Measurements from ENCODE around the gene ZNF407. TPM values are rescaled to one million over a fixed set of nuclear protein-coding genes. Genes with fewer than 3 reads are reported as not detected.

The ZNF407 gene
- total RNA-seq, 1 donor from 2014 or later: 19.8 TPM

DNA sequence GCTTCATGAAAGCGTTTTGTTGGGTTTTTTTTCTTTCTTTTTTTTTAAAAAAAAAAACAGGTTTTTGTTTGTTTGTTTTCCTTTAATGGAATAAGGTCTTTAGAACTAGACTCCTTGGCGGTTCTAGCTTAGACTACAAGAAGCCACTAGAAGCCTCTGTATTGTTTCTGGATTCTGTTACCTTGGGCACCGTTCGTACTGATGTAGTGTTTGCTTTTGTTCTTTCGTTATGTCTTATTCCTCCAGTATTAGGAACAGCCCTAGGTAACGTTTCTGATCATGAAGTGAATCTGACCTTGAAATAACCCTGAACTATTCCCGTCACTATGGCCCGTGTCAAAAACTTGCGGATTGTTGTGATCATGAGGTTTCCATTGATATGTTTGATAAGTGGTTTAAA is 446.6 kb downstream of the ZNF407 start:
- DNase-seq (ENCODE audit: low spot score): no peak
- Mint-ChIP-seq H3K27ac (no peak overlapping the region), H3K4me3 (no peak overlapping the region), H3K27me3 (ENCODE audit: insufficient read depth) (no peaks in the 10 kb centered on the region), H3K9me3 (no peaks in the 10 kb centered on the region), H3K4me1 (ENCODE audit: low read depth) (no peaks in the 10 kb centered on the region), H3K36me3 (ENCODE audit: low read depth) (no peaks in the 10 kb centered on the region)
- intact Hi-C loops (cut with micrococcal nuclease): no loop called here

DNA sequence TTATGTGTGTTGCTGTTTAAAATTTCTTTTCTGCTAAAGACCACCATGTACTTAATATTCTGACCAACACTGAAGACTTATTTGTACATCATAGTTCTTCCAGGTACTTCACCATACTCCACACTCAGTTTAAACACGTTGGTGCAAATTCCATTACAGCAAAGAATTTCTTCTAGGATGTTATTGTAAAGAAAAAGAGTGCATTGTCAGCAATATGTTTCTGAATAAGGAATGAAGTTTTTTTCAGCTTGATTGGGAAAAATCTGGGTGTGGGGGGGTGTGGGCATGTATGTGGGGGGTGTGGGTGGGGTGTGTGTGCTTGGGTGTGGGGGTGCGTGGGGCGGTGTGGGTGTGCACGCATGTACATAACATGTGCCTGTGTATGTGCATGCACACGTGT is 447.1 kb downstream of the ZNF407 start:
- H3K9me3 Mint-ChIP-seq: no peaks in the 10 kb centered on the region
- H3K4me1 Mint-ChIP-seq (ENCODE audit: low read depth): no peaks in the 10 kb centered on the region
- H3K27ac Mint-ChIP-seq: no peak overlapping the region
- H3K36me3 Mint-ChIP-seq (ENCODE audit: low read depth): no peaks in the 10 kb centered on the region
- H3K27me3 Mint-ChIP-seq (ENCODE audit: insufficient read depth): no peaks in the 10 kb centered on the region
- intact Hi-C loops (cut with micrococcal nuclease): no loop called here
- H3K4me3 Mint-ChIP-seq: no peak overlapping the region
- no peak for DNase-seq (ENCODE audit: low spot score)

DNA sequence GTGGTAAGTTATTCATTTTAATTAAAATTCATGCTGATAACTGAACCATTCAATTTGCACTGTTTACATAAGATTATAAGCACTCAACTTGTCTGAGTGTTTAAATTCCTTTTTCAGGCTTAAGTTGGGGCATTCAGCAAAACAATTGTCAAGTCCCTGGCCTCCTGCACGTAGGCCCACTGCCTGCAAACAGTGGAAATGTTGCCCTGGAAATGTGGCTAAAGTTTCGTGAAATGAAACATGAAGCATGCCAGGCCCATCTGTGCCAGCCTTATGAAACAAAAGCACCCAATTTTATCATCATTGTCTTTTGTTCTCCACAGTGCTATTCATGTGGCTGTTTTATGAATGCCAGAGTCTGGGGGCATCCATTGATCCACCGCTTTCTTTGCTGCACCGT is 447.6 kb downstream of the ZNF407 start:
- no peaks in the 10 kb centered on the region for H3K4me1 Mint-ChIP-seq (ENCODE audit: low read depth)
- no peak overlapping the region for H3K4me3 Mint-ChIP-seq
- no peak for DNase-seq (ENCODE audit: low spot score)
- no peak overlapping the region for H3K27ac Mint-ChIP-seq
- intact Hi-C loops (cut with micrococcal nuclease): no loop called here
- no peaks in the 10 kb centered on the region for H3K27me3 Mint-ChIP-seq (ENCODE audit: insufficient read depth)
- H3K36me3 Mint-ChIP-seq (ENCODE audit: low read depth): no peaks in the 10 kb centered on the region
- no peaks in the 10 kb centered on the region for H3K9me3 Mint-ChIP-seq

DNA sequence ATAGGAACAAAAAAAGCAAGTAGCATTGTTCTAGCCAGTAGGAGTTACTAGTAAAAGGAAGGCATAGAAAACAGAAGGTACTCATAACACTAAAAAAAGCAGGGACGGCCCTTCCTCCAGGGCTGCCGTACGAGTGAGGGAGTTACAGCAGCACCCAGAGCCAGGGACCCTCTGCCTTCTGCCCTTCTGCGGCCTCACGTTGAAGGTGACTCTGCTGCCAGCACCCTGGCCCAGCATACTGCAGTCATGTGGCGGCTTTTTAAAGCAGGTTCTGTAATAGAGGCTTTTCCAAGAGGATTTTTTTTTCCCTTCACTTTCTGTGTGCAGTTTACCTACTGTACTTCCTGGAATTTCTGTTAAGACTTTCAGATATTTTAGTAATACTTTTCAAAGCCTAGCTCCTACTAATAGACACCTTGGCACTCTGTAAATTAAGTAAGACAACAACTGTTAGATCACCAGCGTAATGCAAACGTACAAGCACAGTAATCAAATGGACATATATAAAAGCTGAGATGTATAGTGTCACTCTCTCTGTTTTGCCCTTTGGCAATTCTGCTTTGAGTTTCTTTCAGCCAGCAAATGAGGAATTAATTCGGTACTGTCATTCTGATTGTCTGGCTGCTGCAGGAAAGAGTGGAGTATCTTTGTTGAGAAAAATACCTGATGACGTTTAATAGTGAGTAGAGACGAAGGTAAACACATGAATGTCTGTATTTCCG is 449.7 kb downstream of the ZNF407 start:
- intact Hi-C loops (cut with micrococcal nuclease): no loop called here
- Mint-ChIP-seq H3K4me3 (no peak overlapping the region), H3K27me3 (ENCODE audit: insufficient read depth) (no peaks in the 10 kb centered on the region), H3K9me3 (no peaks in the 10 kb centered on the region), H3K27ac (no peak overlapping the region), H3K36me3 (ENCODE audit: low read depth) (no peaks in the 10 kb centered on the region), H3K4me1 (ENCODE audit: low read depth) (no peaks in the 10 kb centered on the region)
- no peak for DNase-seq (ENCODE audit: low spot score)

DNA sequence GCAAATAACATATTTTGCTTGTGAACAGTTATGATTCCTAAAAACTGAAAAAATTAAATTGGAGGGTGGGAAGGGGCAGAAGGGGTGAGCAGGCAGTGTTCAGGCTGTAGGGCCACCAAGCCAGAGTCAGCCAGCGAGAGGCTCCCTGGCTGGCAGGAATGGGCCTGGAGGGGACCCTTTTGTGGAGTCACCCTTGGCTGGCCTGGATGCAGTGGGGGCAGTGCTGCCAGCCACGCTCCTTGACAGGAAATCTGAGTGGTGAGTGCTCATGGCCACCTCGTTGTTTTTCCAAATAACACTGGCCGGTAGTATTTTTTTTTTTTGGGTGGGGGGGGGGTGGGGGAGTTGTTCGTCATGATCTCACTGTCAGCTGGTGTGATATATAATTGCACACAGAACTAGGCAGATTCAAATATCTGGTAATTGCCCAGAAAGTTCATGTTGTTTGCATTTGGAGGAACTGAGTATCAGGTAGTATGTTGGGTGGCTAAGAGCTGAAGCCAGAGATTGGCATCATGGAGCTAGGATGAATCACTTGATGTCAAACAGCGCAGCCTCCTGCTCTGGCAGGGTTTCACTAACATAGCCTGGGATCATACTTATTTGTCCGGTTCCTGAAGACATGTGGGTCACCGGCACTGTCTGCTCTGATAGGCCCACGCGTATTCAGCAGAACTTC is 451.2 kb downstream of the ZNF407 start:
- Mint-ChIP-seq H3K36me3 (ENCODE audit: low read depth) (no peaks in the 10 kb centered on the region), H3K27me3 (ENCODE audit: insufficient read depth) (no peaks in the 10 kb centered on the region), H3K4me1 (ENCODE audit: low read depth) (peaks cover 6% of the 10 kb centered on the region), H3K4me3 (no peak overlapping the region), H3K9me3 (no peaks in the 10 kb centered on the region), H3K27ac (no peak overlapping the region)
- DNase-seq (ENCODE audit: low spot score): no peak
- intact Hi-C loops (cut with micrococcal nuclease): no loop called here

DNA sequence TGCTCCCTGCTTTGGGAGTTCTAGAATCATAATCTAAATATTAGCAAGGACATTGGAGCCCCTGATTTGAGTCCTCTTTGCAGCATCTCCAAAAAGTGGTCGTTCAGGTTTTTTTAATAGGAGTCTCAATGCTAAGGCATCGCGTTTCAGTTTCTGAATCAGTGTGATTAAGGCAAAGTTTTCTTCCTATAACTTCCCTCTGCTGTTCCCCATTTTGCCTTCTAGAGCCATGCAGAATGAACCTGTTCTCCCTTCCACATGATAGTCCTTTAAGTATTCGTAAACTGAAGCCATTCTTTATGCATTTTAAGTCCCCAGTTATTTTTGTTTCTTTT is 451.8 kb downstream of the ZNF407 start:
- no peaks in the 10 kb centered on the region for H3K27me3 Mint-ChIP-seq (ENCODE audit: insufficient read depth)
- H3K9me3 Mint-ChIP-seq: no peaks in the 10 kb centered on the region
- no peaks in the 10 kb centered on the region for H3K36me3 Mint-ChIP-seq (ENCODE audit: low read depth)
- no peak overlapping the region for H3K27ac Mint-ChIP-seq
- intact Hi-C loops (cut with micrococcal nuclease): no loop called here
- peaks cover 6% of the 10 kb centered on the region for H3K4me1 Mint-ChIP-seq (ENCODE audit: low read depth)
- no peak for DNase-seq (ENCODE audit: low spot score)
- no peak overlapping the region for H3K4me3 Mint-ChIP-seq

DNA sequence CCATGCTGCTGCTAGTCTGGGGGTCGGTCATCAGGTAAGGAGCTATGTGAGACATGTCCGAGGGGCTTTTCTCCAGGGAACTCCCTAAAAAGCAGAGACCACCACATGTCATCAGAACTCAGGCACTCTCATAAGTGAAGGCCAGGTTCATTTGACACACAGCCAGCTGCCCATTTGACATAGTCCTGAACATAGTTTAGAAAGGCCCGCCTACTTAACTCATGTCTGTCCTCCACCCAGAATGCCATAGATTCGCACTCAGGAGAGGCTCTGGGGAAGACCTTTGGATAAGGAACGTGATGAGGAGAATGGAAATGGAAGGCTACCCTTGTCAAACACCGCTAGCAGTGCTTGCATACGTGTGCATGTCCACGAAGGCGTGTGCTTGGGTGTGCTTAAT is 454.1 kb downstream of the ZNF407 start:
- Mint-ChIP-seq H3K4me1 (ENCODE audit: low read depth) (peaks cover 6% of the 10 kb centered on the region), H3K27me3 (ENCODE audit: insufficient read depth) (no peaks in the 10 kb centered on the region)

DNA sequence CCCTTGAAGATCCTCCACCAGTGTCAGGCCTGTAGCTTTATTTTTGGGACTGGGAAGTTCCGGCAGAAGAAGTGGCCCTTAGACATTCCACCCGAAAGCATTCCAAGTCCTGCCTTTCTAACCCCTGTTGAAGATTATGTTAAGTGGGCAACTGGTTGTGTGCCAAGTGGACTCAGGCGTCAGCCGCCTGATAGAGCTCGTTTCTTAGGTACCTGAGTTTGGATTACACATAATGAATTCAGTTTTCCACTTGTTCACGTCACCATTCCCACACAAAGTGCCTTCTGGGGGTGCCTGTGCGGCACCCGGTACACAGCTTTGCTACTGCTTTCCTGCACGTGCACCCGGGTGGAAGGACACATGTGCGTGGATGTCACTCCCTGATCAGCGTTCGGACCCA is 454.8 kb downstream of the ZNF407 start:
- H3K9me3 Mint-ChIP-seq: no peaks in the 10 kb centered on the region
- H3K4me1 Mint-ChIP-seq (ENCODE audit: low read depth): peaks cover 6% of the 10 kb centered on the region
- intact Hi-C loops (cut with micrococcal nuclease): no loop called here
- DNase-seq (ENCODE audit: low spot score): no peak
- no peak overlapping the region for H3K27ac Mint-ChIP-seq
- H3K27me3 Mint-ChIP-seq (ENCODE audit: insufficient read depth): no peaks in the 10 kb centered on the region
- no peak overlapping the region for H3K4me3 Mint-ChIP-seq
- H3K36me3 Mint-ChIP-seq (ENCODE audit: low read depth): peaks cover 3% of the 10 kb centered on the region

More for the DNA sequence above, 454.1 kb downstream of the ZNF407 start:
- intact Hi-C loops (cut with micrococcal nuclease): no loop called here
- H3K4me3 Mint-ChIP-seq: no peak overlapping the region
- H3K27ac Mint-ChIP-seq: no peak overlapping the region
- peaks cover 3% of the 10 kb centered on the region for H3K36me3 Mint-ChIP-seq (ENCODE audit: low read depth)
- H3K9me3 Mint-ChIP-seq: no peaks in the 10 kb centered on the region
- DNase-seq (ENCODE audit: low spot score): no peak

DNA sequence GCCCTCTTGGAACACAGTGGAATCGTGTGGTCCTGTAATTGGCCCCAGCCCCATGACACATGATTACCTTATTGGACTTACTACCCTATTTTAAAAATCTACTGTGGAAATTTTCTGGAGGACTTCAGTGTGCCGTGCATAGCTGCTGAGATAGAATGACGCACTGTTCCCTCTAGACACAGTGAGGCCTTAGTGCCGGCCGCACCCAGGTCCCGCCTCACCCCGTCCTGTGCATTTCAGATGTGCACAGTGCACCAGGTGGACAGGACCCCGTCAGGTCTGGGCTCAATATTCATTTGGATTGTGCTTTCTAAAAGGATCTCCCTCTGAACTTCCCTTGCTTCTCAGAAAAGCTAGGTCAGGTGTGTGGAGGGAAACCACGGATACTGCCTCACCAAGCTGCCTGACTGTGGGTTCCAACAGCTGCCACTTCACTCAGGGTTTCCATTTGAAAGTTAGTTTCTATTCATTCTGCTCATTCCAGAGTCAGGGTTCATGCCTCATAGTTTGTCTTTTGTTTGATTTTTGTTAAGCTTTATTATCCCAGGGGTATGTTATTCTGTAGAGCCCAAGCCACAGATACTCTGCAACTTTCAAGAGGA is 455.5 kb downstream of the ZNF407 start:
- Mint-ChIP-seq H3K9me3 (no peaks in the 10 kb centered on the region), H3K27me3 (ENCODE audit: insufficient read depth) (no peaks in the 10 kb centered on the region), H3K36me3 (ENCODE audit: low read depth) (peaks cover 3% of the 10 kb centered on the region), H3K27ac (no peak overlapping the region), H3K4me3 (no peak overlapping the region), H3K4me1 (ENCODE audit: low read depth) (peaks cover 6% of the 10 kb centered on the region)
- no peak for DNase-seq (ENCODE audit: low spot score)
- intact Hi-C loops (cut with micrococcal nuclease): no loop called here

DNA sequence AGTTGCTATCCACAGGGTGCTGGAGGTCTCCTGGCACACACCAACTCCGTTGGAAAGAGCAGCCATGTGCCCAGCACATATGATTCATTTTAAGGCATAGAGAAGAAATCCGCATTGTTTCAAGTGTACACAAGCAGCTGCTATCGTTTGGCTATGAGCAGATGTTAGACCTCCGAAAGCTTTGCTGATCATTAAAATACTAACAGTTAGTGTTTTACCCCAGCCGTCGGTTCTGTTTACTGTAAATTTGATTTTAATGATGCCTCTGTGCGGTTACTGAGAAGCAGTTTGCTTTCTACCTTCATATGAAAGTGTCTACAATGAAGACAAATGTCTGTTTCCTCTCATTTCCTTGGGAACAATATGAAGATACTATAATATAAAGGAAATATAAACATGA is 456.4 kb downstream of the ZNF407 start:
- H3K4me3 Mint-ChIP-seq: no peak overlapping the region
- intact Hi-C loops (cut with micrococcal nuclease): loop anchor here (1.0 kb wide), 1 partner anchor 16 kb away; no protein-coding TSS in a partner anchor
- no peak overlapping the region for H3K27ac Mint-ChIP-seq
- no peak for DNase-seq (ENCODE audit: low spot score)
- H3K36me3 Mint-ChIP-seq (ENCODE audit: low read depth): peaks cover 3% of the 10 kb centered on the region
- H3K9me3 Mint-ChIP-seq: no peaks in the 10 kb centered on the region
- H3K27me3 Mint-ChIP-seq (ENCODE audit: insufficient read depth): no peaks in the 10 kb centered on the region
- peaks cover 6% of the 10 kb centered on the region for H3K4me1 Mint-ChIP-seq (ENCODE audit: low read depth)

DNA sequence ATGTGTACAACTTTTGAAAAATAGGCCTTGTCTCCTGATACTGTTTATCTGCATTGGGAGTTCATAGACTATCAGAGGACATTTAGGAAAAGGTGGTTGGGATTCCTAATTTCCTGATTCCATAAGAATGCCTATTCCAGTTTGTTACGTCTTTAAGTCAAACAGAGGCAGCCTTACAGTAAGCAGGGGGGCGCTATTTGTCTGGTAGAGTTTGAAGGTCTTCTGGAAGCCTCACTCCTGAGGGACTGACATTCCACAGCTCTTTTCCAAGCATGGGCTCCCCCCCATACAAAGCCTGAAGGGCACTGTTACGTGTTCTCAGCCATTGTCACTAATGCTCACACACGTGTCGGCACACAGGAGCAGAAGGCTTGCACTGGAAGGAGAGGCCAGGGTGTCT is 456.9 kb downstream of the ZNF407 start:
- Mint-ChIP-seq H3K9me3 (no peaks in the 10 kb centered on the region), H3K4me1 (ENCODE audit: low read depth) (peaks cover 6% of the 10 kb centered on the region), H3K27ac (no peak overlapping the region), H3K4me3 (no peak overlapping the region), H3K27me3 (ENCODE audit: insufficient read depth) (no peaks in the 10 kb centered on the region), H3K36me3 (ENCODE audit: low read depth) (peaks cover 3% of the 10 kb centered on the region)
- no peak for DNase-seq (ENCODE audit: low spot score)
- intact Hi-C loops (cut with micrococcal nuclease): loop anchor here (1.0 kb wide), 1 partner anchor 16 kb away; no protein-coding TSS in a partner anchor

DNA sequence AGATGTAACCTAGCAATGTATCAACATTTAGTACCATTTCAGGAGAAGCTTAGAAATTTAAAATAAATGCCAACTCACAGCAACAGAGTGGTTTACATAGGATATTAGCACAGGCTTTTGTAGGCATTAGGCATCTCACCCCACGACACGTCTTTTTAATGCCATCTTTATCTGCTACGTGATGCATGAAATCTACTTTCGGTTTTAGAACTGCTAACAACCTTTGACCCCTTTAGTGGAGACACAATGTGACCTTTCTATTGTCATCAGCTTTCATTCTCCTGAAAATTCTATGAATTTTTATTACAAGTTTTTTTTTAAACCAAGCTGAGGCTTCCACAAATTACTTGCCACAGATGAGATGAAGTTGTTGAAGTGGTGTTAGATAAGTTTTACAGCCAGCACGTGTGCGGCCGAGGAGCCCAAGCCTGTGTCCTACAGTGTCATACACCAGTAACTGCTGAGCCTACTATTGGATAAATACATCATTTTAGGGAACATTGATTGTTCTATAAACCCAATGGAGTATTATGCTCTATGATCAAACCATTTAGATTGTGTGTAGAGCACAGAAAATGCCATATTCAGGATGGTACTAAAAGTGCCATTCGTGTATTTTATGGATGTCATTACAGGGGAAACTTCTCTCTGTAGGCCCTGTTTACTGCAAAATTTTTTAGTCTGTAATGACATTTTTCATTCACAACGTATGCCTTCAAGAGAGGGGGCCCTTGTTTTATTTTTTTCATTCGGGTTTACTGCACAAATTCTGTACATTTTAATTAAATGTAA is 459.7 kb downstream of the ZNF407 start:
- no peak overlapping the region for H3K4me3 Mint-ChIP-seq
- peaks cover 3% of the 10 kb centered on the region for H3K36me3 Mint-ChIP-seq (ENCODE audit: low read depth)
- H3K9me3 Mint-ChIP-seq: no peaks in the 10 kb centered on the region
- peaks cover 6% of the 10 kb centered on the region for H3K4me1 Mint-ChIP-seq (ENCODE audit: low read depth)
- no peak overlapping the region for H3K27ac Mint-ChIP-seq
- intact Hi-C loops (cut with micrococcal nuclease): no loop called here
- H3K27me3 Mint-ChIP-seq (ENCODE audit: insufficient read depth): no peaks in the 10 kb centered on the region
- DNase-seq (ENCODE audit: low spot score): no peak

DNA sequence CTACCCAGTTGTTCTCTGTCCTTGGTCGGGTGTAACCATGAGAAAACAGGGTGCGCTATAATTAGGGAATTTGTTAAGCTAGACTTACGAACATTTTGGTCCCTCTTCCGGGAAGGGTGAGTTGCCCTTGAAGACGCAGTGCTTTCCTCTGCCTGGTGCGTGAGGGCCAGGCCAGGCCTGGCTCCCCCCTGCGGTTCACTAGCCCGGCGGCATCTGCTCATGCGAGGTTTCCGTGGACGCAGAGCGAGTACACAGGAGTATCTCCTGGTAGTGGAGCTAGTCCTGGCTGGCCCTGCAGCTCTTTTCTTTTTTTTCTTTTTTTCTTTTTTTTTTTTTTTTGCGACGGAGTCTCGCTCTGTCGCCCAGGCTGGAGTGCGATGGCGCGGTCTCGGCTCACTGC is 462.5 kb downstream of the ZNF407 start:
- H3K36me3 Mint-ChIP-seq (ENCODE audit: low read depth): peaks cover 5% of the 10 kb centered on the region

More for the DNA sequence above, 462.5 kb downstream of the ZNF407 start:
- no peaks in the 10 kb centered on the region for H3K27me3 Mint-ChIP-seq (ENCODE audit: insufficient read depth)
- H3K27ac Mint-ChIP-seq: no peak overlapping the region
- no peak for DNase-seq (ENCODE audit: low spot score)
- intact Hi-C loops (cut with micrococcal nuclease): no loop called here
- H3K4me3 Mint-ChIP-seq: no peak overlapping the region
- no peaks in the 10 kb centered on the region for H3K4me1 Mint-ChIP-seq (ENCODE audit: low read depth)
- H3K9me3 Mint-ChIP-seq: no peaks in the 10 kb centered on the region

All from activated T-helper 1 cell treated with anti-CD3 and anti-CD28 coated beads, Interleukin-12 subunit alpha, Interleukin-12 subunit beta, Interleukin-2, Interleukin-4 antibody, amounts not matched to agents 30 ng/mL and 10 ng/mL and 1 ng/mL, durations not matched to agents 14 hours and 24 hours and 36 hours (primary cell).